Fibroblast of pulmonary artery (primary cell): ENCODE results near the gene GOSR1.
"Not testable (repeated sequence)": the region's sequence is repeated elsewhere in the genome, so short reads cannot be mapped to it uniquely, and the experiment has no call there.

Experiments
- DNase-seq: peaks from one replicate; pipeline ENCODE4 v3.0.0-alpha.2; 2010; ENCODE audit warnings: low read depth
- H3K4me3 ChIP-seq: replicated peaks from 2 replicates; pipeline ENCODE4 v1.5.1; 2011; ENCODE audit warnings: low read depth, mild to moderate bottlenecking, control low read depth, low read length, moderate library complexity
- CTCF ChIP-seq: IDR thresholded peaks from 2 replicates; pipeline ENCODE4 v1.5.1; 2011; ENCODE audit warnings: mild to moderate bottlenecking, control low read depth, low read length, inconsistent platforms; ENCODE audit errors: missing control alignments

GOSR1 gene

GRCh38 chr17:30449480-30449879, 27.7 kb upstream of the GOSR1 start:
- DNase-seq: peak; percentile 62
- TF ChIP-seq CTCF: no peak
- H3K4me3 ChIP-seq: no peak overlapping the region

- DNase-seq: peak; percentile 60
- no peak overlapping the region for H3K4me3 ChIP-seq
- TF ChIP-seq CTCF: no peak
Measured at GRCh38 chr17:30450125-30451027, 26.8 kb upstream of the GOSR1 start.

GRCh38 chr17:30454635-30455034, 22.6 kb upstream of the GOSR1 start:
- no peak overlapping the region for H3K4me3 ChIP-seq
- no peak for TF ChIP-seq CTCF
- no peak for DNase-seq

- no peak for DNase-seq
- H3K4me3 ChIP-seq: no peak overlapping the region
- no peak for TF ChIP-seq CTCF
Measured at GRCh38 chr17:30458371-30458770, 18.8 kb upstream of the GOSR1 start.

- H3K4me3 ChIP-seq: not testable (repeated sequence)
Measured at GRCh38 chr17:30458797-30459413, 18.3 kb upstream of the GOSR1 start.

GRCh38 chr17:30468465-30468864, 8.7 kb upstream of the GOSR1 start:
- no peak for TF ChIP-seq CTCF
- no peak overlapping the region for H3K4me3 ChIP-seq
- no peak for DNase-seq

More at GRCh38 chr17:30458797-30459413, 18.3 kb upstream of the GOSR1 start:
- DNase-seq: not testable (repeated sequence)

- H3K4me3 ChIP-seq: no peak overlapping the region
- TF ChIP-seq CTCF: no peak
- peak; percentile 28 for DNase-seq
Measured at GRCh38 chr17:30472238-30472890, 4.8 kb upstream of the GOSR1 start.
